ENCODE results near the gene PIEZO1.

Gene PIEZO1

GRCh38 chr16:88721815-88722755 is 62.9 kb downstream of the PIEZO1 start:
- DNase-seq (ENCODE audit: low read depth in 2 of 2) = no peak

- DNase-seq (ENCODE audit: low read depth in 2 of 2) = no peak
These were observed 63.8 kb downstream of the PIEZO1 start for GRCh38 chr16:88721236-88721635.

- DNase-seq (ENCODE audit: low read depth in 2 of 2) = no peak
These were observed 64.5 kb downstream of the PIEZO1 start for GRCh38 chr16:88720396-88720970.

GRCh38 chr16:88719933-88720296 is 65.1 kb downstream of the PIEZO1 start:
- no peak for DNase-seq (ENCODE audit: low read depth in 2 of 2)

- no peak for DNase-seq (ENCODE audit: low read depth in 2 of 2)
These were observed 65.6 kb downstream of the PIEZO1 start for GRCh38 chr16:88719267-88719932.

- no peak for DNase-seq (ENCODE audit: low read depth in 2 of 2)
These were observed 66.8 kb downstream of the PIEZO1 start for GRCh38 chr16:88718178-88718577.

- DNase-seq (ENCODE audit: low read depth in 2 of 2) = no peak
These were observed 68.4 kb downstream of the PIEZO1 start for GRCh38 chr16:88716601-88717001.

- DNase-seq (ENCODE audit: low read depth in 2 of 2) = no peak
These were observed 68.8 kb downstream of the PIEZO1 start for GRCh38 chr16:88716201-88716600.

- DNase-seq (ENCODE audit: low read depth in 2 of 2) = no peak
These were observed 69.5 kb downstream of the PIEZO1 start for GRCh38 chr16:88715312-88716190.

GRCh38 chr16:88714420-88715302 is 70.4 kb downstream of the PIEZO1 start:
- DNase-seq (ENCODE audit: low read depth in 2 of 2) = no peak

GRCh38 chr16:88713568-88714419 is 71.2 kb downstream of the PIEZO1 start:
- no peak for DNase-seq (ENCODE audit: low read depth in 2 of 2)

- no peak for DNase-seq (ENCODE audit: low read depth in 2 of 2)
These were observed 72.0 kb downstream of the PIEZO1 start for GRCh38 chr16:88713054-88713453.

- DNase-seq (ENCODE audit: low read depth in 2 of 2) = no peak
These were observed 72.5 kb downstream of the PIEZO1 start for GRCh38 chr16:88712362-88712979.

- DNase-seq (ENCODE audit: low read depth in 2 of 2) = no peak
These were observed 73.2 kb downstream of the PIEZO1 start for GRCh38 chr16:88711750-88712340.

GRCh38 chr16:88710556-88710955 is 74.5 kb downstream of the PIEZO1 start:
- no peak for DNase-seq (ENCODE audit: low read depth in 2 of 2)

GRCh38 chr16:88706965-88707826 is 77.8 kb downstream of the PIEZO1 start:
- DNase-seq (ENCODE audit: low read depth in 2 of 2) = no peak

- peak; percentile 86 to 93 for DNase-seq (ENCODE audit: low read depth in 2 of 2)
These were observed 78.6 kb downstream of the PIEZO1 start, which contains the start of the genes CTU2 and RNF166 for GRCh38 chr16:88706229-88706964. TSS of gene CTU2 (plus strand) at chr16:88706503. CDS start at chr16:88706531, 28 bp downstream. TSS of gene RNF166 (minus strand) at chr16:88706408. CDS start at chr16:88706325, 83 bp downstream.

All from activated CD4-positive, alpha-beta T cell treated with anti-CD3 and anti-CD28 coated beads for 24 hours (primary cell).